Smooth muscle cell (in vitro differentiated cells): Measurements from ENCODE around the gene PROX1. TPM values are rescaled to one million over a fixed set of nuclear protein-coding genes. Genes with fewer than 3 reads are reported as not detected.

Experiments used
- DNase-seq: peaks from one replicate; lab custom pipeline; 2025; ENCODE audit not compliant: unreplicated experiment; lab: John Stamatoyannopoulos, UW
- H2AFZ ChIP-seq: fragments of 200-600 bp; sonication (generic); 2 replicates; pipeline ENCODE4 v1.6.0; 2016; ENCODE audit warnings: antibody characterized with exemption, low read depth, mild to moderate bottlenecking
- H3F3A ChIP-seq: fragments of 200-600 bp; sonication (generic); 2 replicates; pipeline ENCODE4 v1.6.0; 2017; ENCODE audit warnings: antibody characterized with exemption, low read depth
- H3K27ac ChIP-seq: fragments of 200-600 bp; sonication (generic); 2 replicates; pipeline ENCODE4 v1.5.1; 2016; ENCODE audit warnings: low read depth, mild to moderate bottlenecking
- H3K27me3 ChIP-seq: fragments of 200-600 bp; sonication (generic); 2 replicates; pipeline ENCODE4 v1.6.1; 2016; ENCODE audit warnings: low read depth, mild to moderate bottlenecking
- H3K36me3 ChIP-seq: fragments of 200-600 bp; sonication (generic); 2 replicates; pipeline ENCODE4 v1.5.1; 2016; ENCODE audit warnings: low read depth
- H3K4me1 ChIP-seq: fragments of 200-600 bp; sonication (generic); 2 replicates; pipeline ENCODE4 v1.5.1; 2016; ENCODE audit warnings: low read depth
- H3K4me2 ChIP-seq: fragments of 200-600 bp; sonication (generic); 2 replicates; pipeline ENCODE4 v1.6.0; 2016; ENCODE audit warnings: mild to moderate bottlenecking
- H3K4me3 ChIP-seq: fragments of 200-600 bp; sonication (generic); 2 replicates; pipeline ENCODE4 v1.5.1; 2016; ENCODE audit warnings: mild to moderate bottlenecking
- H3K79me2 ChIP-seq: fragments of 200-600 bp; sonication (generic); 2 replicates; pipeline ENCODE4 v1.6.0; 2016; ENCODE audit warnings: low read depth, mild to moderate bottlenecking
- H3K9ac ChIP-seq: fragments of 200-600 bp; sonication (generic); 2 replicates; pipeline ENCODE4 v1.6.0; 2016; ENCODE audit warnings: low read depth
- H3K9me3 ChIP-seq: fragments of 200-600 bp; sonication (generic); replicated peaks from 2 replicates; pipeline ENCODE4 v1.5.1; 2016; ENCODE audit warnings: low read depth
- H4K20me1 ChIP-seq: fragments of 200-600 bp; sonication (generic); 2 replicates; pipeline ENCODE4 v1.6.0; 2016; ENCODE audit warnings: low read depth
- CTCF ChIP-seq: fragments of 200-600 bp; sonication (generic); IDR thresholded peaks from 2 replicates; pipeline ENCODE4 v1.5.1; 2017; ENCODE audit warnings: borderline replicate concordance, mild to moderate bottlenecking, antibody characterized with exemption; ENCODE audit not compliant: insufficient read depth, poor library complexity, severe bottlenecking
- WGBS: methylation state at CpG from one replicate; pipeline ENCODE4 v1.1.7; 2016; ENCODE audit warnings: low lambda C conversion rate; 5-methylcytosine and 5-hydroxymethylcytosine counted together
- polyA plus RNA-seq: library from polyadenylated mRNA; unstranded; fragments of >200 nt; fragmentation: Nextera tagmentation; extraction: Ambion mirVana; gene quantifications from 2 replicates; pipeline ENCODE4 v1.2.1, GENCODE V29; 2016
- total RNA-seq: library from RNA; depleted of rRNA; stranded (reverse); fragments of >200 nt; gene quantifications from 2 replicates; pipeline ENCODE4 v1.2.3, GENCODE V29; 2014

The PROX1 gene
- total and polyA plus RNA-seq, 2 experiments from 2014 or later, result 0.24 to 2.9 TPM

GRCh38 chr1:214027498-214027897 lies 39.7 kb downstream of the PROX1 start:
- Histone ChIP-seq H3K4me3 (no peak overlapping the region), H3K27ac (no peak overlapping the region), H3K79me2 (no peaks in the 10 kb centered on the region), H2AFZ (no peak overlapping the region), H3K4me1 (peaks cover 42% of the 10 kb centered on the region), H3K27me3 (no peaks in the 10 kb centered on the region), H3K9me3 (no peaks in the 10 kb centered on the region), H3K4me2 (peak overlapping the region; percentile 1), H3K36me3 (no peaks in the 10 kb centered on the region), H4K20me1 (no peaks in the 10 kb centered on the region), H3K9ac (no peak overlapping the region), H3F3A (peaks cover 9% of the 10 kb centered on the region)
- WGBS, result 39% methylated on average over 5 of the region's 5 CpGs
- no peak for DNase-seq
- no peak for TF ChIP-seq CTCF

- H2AFZ ChIP-seq, result no peak overlapping the region
- peak overlapping the region; percentile 57 for H3K4me2 ChIP-seq
- H3K4me3 ChIP-seq, result no peak overlapping the region
- no peaks in the 10 kb centered on the region for H4K20me1 ChIP-seq
- no peak for DNase-seq
- no peaks in the 10 kb centered on the region for H3K36me3 ChIP-seq
- H3K27ac ChIP-seq, result no peak overlapping the region
- peaks cover 9% of the 10 kb centered on the region for H3F3A ChIP-seq
- 77% methylated on average over 5 of the region's 5 CpGs for WGBS
- peaks cover 42% of the 10 kb centered on the region for H3K4me1 ChIP-seq
- no peaks in the 10 kb centered on the region for H3K27me3 ChIP-seq
- H3K9me3 ChIP-seq, result no peaks in the 10 kb centered on the region
- no peaks in the 10 kb centered on the region for H3K79me2 ChIP-seq
- H3K9ac ChIP-seq, result no peak overlapping the region
- TF ChIP-seq CTCF, result no peak
These were observed 40.3 kb downstream of the PROX1 start for GRCh38 chr1:214028095-214028494.

- Histone ChIP-seq H3K27ac (no peak overlapping the region), H3K9me3 (no peaks in the 10 kb centered on the region), H3K4me1 (peaks cover 42% of the 10 kb centered on the region), H3K79me2 (no peaks in the 10 kb centered on the region), H3K4me2 (peak overlapping the region; percentile 57), H3F3A (peaks cover 9% of the 10 kb centered on the region), H3K4me3 (no peak overlapping the region), H4K20me1 (no peaks in the 10 kb centered on the region), H2AFZ (no peak overlapping the region), H3K9ac (no peak overlapping the region), H3K27me3 (no peaks in the 10 kb centered on the region), H3K36me3 (no peaks in the 10 kb centered on the region)
- no peak for DNase-seq
- WGBS, result 55% methylated on average over 9 of the region's 9 CpGs
- no peak for TF ChIP-seq CTCF
These were observed 41.1 kb downstream of the PROX1 start for GRCh38 chr1:214028649-214029406.

- Histone ChIP-seq H3K36me3 (no peaks in the 10 kb centered on the region), H2AFZ (no peak overlapping the region), H3K4me1 (peaks cover 42% of the 10 kb centered on the region), H3K79me2 (no peaks in the 10 kb centered on the region), H3F3A (peaks cover 9% of the 10 kb centered on the region), H3K4me2 (no peak overlapping the region), H3K27me3 (no peaks in the 10 kb centered on the region), H3K4me3 (no peak overlapping the region), H3K9me3 (no peaks in the 10 kb centered on the region), H4K20me1 (no peaks in the 10 kb centered on the region), H3K27ac (no peak overlapping the region), H3K9ac (no peak overlapping the region)
- WGBS, result 49% methylated on average over 6 of the region's 6 CpGs
- no peak for DNase-seq
- no peak for TF ChIP-seq CTCF
These were observed 42.0 kb downstream of the PROX1 start for GRCh38 chr1:214029796-214030195.
